GM21576 (cell line): ENCODE results near the gene DGKG.
A peak's percentile ranks its signal among the peaks of the same experiment; 100 is the strongest.

ENCODE experiments used
- ATAC-seq: cut with Tn5 transposase; IDR thresholded peaks from one replicate; pipeline ENCODE4 v1.9.1; 2021; ENCODE audit warnings: mild to moderate bottlenecking, moderate library complexity; ENCODE audit not compliant: unreplicated experiment

DGKG gene

GRCh38 chr3:186368176-186368575 is 6.1 kb upstream of the DGKG start:
- no peak for ATAC-seq

- no peak for ATAC-seq
Measured at GRCh38 chr3:186367631-186368030, 5.6 kb upstream of the DGKG start.

GRCh38 chr3:186366206-186366605 is 4.2 kb upstream of the DGKG start:
- no peak for ATAC-seq

- ATAC-seq, result no peak
Measured at GRCh38 chr3:186365202-186365974, 3.4 kb upstream of the DGKG start.

GRCh38 chr3:186362988-186363387 is 954 bp upstream of the DGKG start:
- no peak for ATAC-seq

- ATAC-seq, result no peak
Measured at GRCh38 chr3:186362537-186362842, 456 bp upstream of the DGKG start.

GRCh38 chr3:186361246-186361761 is 730 bp downstream of the DGKG start:
- peak; percentile 16 for ATAC-seq

- no peak for ATAC-seq
Measured at GRCh38 chr3:186360779-186361178, 1.3 kb downstream of the DGKG start.

GRCh38 chr3:186359078-186359477 is 3.0 kb downstream of the DGKG start:
- no peak for ATAC-seq

GRCh38 chr3:186356152-186356551 is 5.9 kb downstream of the DGKG start:
- no peak for ATAC-seq

GRCh38 chr3:186354100-186354499 is 7.9 kb downstream of the DGKG start:
- no peak for ATAC-seq

- no peak for ATAC-seq
Measured at GRCh38 chr3:186352369-186352768, 9.7 kb downstream of the DGKG start.

GRCh38 chr3:186342197-186342596 is 19.8 kb downstream of the DGKG start:
- ATAC-seq, result peak; percentile 63

- ATAC-seq, result no peak
Measured at GRCh38 chr3:186340204-186340603, 21.8 kb downstream of the DGKG start.

- ATAC-seq, result no peak
Measured at GRCh38 chr3:186339180-186339918, 22.7 kb downstream of the DGKG start.

- ATAC-seq, result no peak
Measured at GRCh38 chr3:186333256-186333655, 28.8 kb downstream of the DGKG start.

GRCh38 chr3:186330772-186331460 is 31.1 kb downstream of the DGKG start:
- ATAC-seq, result no peak

GRCh38 chr3:186329589-186329988 is 32.4 kb downstream of the DGKG start:
- ATAC-seq, result no peak

GRCh38 chr3:186327912-186328487 is 34.0 kb downstream of the DGKG start:
- no peak for ATAC-seq

GRCh38 chr3:186322761-186323160 is 39.3 kb downstream of the DGKG start:
- ATAC-seq, result no peak

- ATAC-seq, result no peak
Measured at GRCh38 chr3:186321746-186322145, 40.3 kb downstream of the DGKG start.
